Panc1 (cell line): ENCODE measurements around the gene MB21D2.

ENCODE experiments used
- POLR2AphosphoS5 ChIP-seq: IDR thresholded peaks from 2 replicates; pipeline ENCODE4 v1.6.1; 2012; ENCODE audit warnings: mild to moderate bottlenecking, low read depth, low read length, moderate library complexity
- SIN3A ChIP-seq: IDR thresholded peaks from 2 replicates; pipeline ENCODE4 v1.6.1; 2012; ENCODE audit warnings: low read depth, mild to moderate bottlenecking, low read length, moderate library complexity, borderline replicate concordance; ENCODE audit not compliant: insufficient read depth
- TCF7L2 ChIP-seq: IDR thresholded peaks from 2 replicates; pipeline ENCODE4 v1.6.1; 2011; ENCODE audit warnings: mild to moderate bottlenecking, low read depth, low read length, inconsistent platforms
- TF ChIP-seq, protein P1 (sequence below): fragments of 450-650 bp; IDR thresholded peaks from 2 replicates; pipeline ENCODE4 v1.5.1; 2017; ENCODE audit warnings: mild to moderate bottlenecking
- TF ChIP-seq, protein P2 (sequence below), 2 experiments: IDR thresholded peaks; 2 replicates each; pipeline ENCODE4 v1.6.1; 2011 to 2012; ENCODE audit warnings: low read depth in 2 of 2, control low read depth in 1 of 2, low read length in 1 of 2, mild to moderate bottlenecking in 1 of 2, moderate library complexity in 1 of 2; ENCODE audit not compliant: insufficient read depth in 1 of 2

GRCh38 chr3:192778508-192778907, 139.1 kb downstream of the MB21D2 start:
- TF ChIP-seq, protein P1, sequence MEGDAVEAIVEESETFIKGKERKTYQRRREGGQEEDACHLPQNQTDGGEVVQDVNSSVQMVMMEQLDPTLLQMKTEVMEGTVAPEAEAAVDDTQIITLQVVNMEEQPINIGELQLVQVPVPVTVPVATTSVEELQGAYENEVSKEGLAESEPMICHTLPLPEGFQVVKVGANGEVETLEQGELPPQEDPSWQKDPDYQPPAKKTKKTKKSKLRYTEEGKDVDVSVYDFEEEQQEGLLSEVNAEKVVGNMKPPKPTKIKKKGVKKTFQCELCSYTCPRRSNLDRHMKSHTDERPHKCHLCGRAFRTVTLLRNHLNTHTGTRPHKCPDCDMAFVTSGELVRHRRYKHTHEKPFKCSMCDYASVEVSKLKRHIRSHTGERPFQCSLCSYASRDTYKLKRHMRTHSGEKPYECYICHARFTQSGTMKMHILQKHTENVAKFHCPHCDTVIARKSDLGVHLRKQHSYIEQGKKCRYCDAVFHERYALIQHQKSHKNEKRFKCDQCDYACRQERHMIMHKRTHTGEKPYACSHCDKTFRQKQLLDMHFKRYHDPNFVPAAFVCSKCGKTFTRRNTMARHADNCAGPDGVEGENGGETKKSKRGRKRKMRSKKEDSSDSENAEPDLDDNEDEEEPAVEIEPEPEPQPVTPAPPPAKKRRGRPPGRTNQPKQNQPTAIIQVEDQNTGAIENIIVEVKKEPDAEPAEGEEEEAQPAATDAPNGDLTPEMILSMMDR = no peak
- TF ChIP-seq TCF7L2 (no peak), POLR2AphosphoS5 (no peak), SIN3A (no peak)
- TF ChIP-seq, protein P2, sequence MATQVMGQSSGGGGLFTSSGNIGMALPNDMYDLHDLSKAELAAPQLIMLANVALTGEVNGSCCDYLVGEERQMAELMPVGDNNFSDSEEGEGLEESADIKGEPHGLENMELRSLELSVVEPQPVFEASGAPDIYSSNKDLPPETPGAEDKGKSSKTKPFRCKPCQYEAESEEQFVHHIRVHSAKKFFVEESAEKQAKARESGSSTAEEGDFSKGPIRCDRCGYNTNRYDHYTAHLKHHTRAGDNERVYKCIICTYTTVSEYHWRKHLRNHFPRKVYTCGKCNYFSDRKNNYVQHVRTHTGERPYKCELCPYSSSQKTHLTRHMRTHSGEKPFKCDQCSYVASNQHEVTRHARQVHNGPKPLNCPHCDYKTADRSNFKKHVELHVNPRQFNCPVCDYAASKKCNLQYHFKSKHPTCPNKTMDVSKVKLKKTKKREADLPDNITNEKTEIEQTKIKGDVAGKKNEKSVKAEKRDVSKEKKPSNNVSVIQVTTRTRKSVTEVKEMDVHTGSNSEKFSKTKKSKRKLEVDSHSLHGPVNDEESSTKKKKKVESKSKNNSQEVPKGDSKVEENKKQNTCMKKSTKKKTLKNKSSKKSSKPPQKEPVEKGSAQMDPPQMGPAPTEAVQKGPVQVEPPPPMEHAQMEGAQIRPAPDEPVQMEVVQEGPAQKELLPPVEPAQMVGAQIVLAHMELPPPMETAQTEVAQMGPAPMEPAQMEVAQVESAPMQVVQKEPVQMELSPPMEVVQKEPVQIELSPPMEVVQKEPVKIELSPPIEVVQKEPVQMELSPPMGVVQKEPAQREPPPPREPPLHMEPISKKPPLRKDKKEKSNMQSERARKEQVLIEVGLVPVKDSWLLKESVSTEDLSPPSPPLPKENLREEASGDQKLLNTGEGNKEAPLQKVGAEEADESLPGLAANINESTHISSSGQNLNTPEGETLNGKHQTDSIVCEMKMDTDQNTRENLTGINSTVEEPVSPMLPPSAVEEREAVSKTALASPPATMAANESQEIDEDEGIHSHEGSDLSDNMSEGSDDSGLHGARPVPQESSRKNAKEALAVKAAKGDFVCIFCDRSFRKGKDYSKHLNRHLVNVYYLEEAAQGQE (IDR thresholded peaks at IDR 0.05; ENCODE audit: insufficient read depth in 1 of 2, low read depth in 2 of 2, low read length in 1 of 2) = no peak
